ENCODE measurements around the gene ZNF800.

The ZNF800 gene

GRCh38 chr7:127390817-127391590 is 1.5 kb downstream of the ZNF800 start:
- peak; percentile 8 for DNase-seq

DNA sequence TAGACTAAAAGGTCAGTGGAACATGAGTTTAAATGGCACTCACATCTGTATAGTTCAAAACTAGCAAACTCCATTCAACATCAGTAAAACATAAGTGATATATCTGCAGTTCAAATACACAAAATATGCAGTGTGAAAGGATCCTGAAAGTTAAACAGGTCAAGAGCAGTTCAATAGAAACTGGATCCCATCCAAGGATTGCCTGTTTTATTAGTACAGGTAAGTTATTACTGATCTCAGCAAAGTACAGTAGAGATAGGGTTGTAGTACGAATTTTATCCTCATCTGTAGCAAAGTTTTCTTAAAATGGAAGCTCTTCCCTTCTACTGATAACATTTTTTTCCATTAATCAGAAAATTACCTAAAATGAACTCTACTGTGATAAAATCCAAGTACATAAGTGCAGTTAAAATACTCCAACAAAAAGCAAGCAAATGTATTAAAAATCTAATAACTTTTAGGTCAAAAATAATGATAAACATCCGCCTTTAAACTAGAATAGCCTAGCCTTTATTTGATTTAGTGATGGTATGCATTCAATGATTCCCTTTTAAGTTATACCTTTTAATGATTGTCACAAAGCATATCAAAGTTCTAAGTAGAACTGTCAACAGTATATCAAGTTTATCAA is 2.2 kb downstream of the ZNF800 start:
- DNase-seq = no peak

GRCh38 chr7:127389321-127389720 is 3.2 kb downstream of the ZNF800 start:
- DNase-seq = no peak

- no peak for DNase-seq
Observed at GRCh38 chr7:127387974-127388373, 4.5 kb downstream of the ZNF800 start.

DNA sequence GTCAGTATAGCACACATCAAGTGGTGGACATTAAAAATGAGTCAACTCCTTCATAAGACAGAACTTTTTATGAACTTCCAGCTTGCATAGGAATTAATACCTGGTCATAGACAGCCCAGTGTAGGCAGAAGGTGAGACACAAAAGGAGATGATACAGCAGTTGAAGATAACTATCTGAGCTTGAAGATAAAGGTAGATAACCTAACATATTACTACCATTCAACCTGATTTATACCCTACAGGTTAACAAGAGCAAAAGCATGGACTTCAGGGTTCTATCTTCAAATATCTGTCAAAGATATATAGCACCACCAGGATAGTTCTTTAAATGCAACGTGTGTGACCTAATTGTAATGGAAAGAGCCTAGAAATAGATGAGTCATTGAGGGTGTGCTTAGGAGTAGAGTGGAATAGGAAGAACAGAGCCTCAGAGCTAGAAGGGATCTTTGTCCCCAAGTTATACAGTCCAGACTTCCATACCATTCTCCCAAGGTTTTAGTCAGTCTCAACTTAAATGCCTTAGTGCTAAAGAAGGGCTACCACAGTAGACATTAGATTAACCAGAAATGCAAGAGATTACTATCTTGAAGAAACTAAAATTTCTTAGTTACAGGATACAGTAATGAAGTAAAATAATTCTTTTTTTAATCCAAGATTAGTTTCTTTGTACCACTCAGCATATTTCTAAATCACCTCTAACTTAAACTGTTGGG is 9.2 kb downstream of the ZNF800 start:
- no peak for DNase-seq

GRCh38 chr7:127382301-127383085 is 10.0 kb downstream of the ZNF800 start:
- DNase-seq = no peak

GRCh38 chr7:127380479-127380878 is 12.0 kb downstream of the ZNF800 start:
- DNase-seq = no peak

DNA sequence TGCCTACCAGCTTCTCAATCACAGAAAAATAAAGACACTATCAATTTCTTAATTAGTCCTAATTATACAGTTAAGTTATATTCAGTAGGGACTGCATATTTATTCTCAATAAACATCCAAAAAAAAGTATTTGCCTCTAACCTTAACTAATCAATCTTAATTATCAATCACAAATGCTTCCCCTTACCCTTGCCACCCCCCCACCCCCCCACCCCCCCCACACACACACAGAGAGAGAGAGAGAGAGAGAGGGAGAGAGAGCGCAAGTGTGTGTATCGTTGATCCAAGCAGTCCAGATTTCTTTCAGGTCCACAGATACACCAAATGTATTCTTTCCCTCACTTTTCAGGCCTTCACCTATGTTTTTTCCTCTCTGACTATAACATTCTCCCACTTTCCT is 12.9 kb downstream of the ZNF800 start:
- DNase-seq = no peak

DNA sequence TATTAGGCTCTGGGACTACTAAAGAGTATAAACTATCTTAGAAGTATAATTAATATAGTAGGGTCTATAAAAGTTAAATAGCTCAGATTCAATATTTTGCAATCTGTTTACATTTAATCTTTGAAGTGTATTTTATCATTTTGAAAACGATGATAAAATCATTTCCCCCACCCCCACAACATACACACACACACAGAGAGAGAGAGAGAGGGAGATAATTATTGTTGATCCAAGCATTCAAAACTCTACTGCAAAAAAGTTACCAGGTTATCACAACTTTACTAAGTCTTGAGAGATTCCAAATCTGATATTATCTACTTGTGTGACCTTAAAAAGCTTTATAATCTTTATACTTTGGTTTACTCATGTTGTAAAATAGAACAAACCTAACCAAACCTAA is 14.0 kb downstream of the ZNF800 start:
- no peak for DNase-seq

DNA sequence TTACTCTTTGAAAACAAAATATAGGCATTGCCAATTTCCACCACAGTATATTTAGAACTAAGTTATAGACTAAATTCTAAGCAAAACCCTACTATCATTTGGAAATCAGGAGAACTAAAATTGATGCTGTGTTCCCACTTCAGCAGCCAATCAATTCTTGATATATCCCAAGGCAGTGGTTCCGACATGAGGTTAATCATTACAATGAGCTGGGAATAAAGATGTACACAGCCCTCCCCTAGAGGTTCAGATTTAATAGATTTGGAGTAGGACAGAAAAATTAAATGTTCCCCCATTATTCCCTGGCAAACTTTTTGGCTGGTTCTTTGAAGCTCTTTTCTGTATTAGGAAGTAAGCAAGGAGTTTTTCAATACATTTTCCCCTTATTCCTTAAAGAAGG is 15.1 kb downstream of the ZNF800 start:
- DNase-seq = no peak

DNA sequence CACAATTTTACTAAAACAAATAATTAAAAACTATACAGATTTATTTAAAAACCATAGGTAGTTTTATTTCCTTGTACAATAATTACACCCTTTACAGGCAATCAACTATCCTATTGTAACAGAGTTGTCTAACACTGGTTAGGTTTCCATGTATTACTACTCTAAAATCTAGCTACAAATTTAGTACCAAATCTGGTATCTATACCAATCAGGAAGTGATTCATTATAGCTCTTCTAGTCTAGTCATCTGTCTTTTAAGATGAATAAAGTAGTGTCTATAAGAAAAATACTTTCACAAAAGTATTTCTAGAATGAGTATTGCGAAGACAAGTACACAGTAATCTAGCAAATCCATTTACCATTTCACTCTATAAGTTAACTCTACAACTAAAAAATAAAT is 16.9 kb downstream of the ZNF800 start:
- no peak for DNase-seq

- DNase-seq = no peak
Observed at GRCh38 chr7:127367679-127368078, 24.8 kb downstream of the ZNF800 start.

DNA sequence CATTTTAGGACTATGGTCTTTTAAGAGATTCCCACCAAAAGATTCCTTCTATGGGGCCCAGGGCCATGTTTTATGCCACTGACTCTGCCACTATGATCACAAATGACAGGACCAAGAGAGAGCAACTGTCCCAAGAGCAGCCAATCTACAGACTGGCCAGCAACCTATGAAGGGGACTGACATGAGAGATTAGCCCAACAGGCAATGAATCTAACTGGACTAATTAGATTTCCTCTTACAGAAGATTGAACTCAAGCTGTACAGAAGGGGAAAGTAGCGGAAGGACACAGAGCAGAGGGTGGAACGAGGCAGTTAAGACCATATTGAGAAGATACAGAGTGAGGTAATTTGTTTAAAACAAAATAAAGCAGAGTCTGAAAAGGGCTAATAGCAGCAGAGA is 25.8 kb downstream of the ZNF800 start:
- DNase-seq = no peak

GRCh38 chr7:127365957-127366315 is 26.6 kb downstream of the ZNF800 start:
- no peak for DNase-seq

- DNase-seq = no peak
Observed at GRCh38 chr7:127365164-127365956, 27.1 kb downstream of the ZNF800 start.

DNA sequence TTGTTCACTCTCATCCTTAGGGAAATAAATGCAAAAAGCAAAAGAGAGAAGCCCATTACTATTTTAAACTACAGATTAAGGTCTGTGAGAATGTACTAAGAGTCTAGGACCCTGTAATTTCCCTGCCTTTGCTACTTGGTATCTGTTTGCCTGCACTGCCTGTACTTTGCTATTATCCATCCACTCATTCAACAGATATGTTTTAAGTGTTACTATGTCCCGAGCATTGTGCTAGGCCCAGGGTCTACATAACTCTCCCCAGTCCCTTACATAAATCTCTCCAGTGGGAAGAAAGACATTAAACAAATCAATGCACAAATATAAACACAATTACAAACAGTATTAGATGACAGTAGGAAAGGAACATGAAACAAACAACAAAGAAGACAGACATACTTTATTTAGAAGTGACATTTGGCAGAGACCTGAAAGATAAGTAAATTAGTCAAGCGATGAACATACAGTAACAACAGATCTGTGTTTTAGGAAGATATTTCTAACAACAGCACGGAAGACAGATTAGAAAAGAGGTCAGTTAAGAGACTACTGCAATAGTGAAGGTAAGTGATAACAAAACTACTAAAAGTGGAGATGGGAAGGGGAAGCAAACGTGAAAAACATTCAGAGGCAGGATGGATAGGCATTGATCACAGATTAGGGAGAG is 30.0 kb downstream of the ZNF800 start:
- no peak for DNase-seq

GRCh38 chr7:127361736-127362135 is 30.8 kb downstream of the ZNF800 start:
- no peak for DNase-seq

- DNase-seq = no peak
Observed at GRCh38 chr7:127359011-127359410, 33.5 kb downstream of the ZNF800 start.

- no peak for DNase-seq
Observed at GRCh38 chr7:127353897-127354296, 38.6 kb downstream of the ZNF800 start.

GRCh38 chr7:127350586-127350985 is 41.9 kb downstream of the ZNF800 start:
- no peak for DNase-seq

GRCh38 chr7:127349881-127350280 is 42.6 kb downstream of the ZNF800 start:
- no peak for DNase-seq

DNA sequence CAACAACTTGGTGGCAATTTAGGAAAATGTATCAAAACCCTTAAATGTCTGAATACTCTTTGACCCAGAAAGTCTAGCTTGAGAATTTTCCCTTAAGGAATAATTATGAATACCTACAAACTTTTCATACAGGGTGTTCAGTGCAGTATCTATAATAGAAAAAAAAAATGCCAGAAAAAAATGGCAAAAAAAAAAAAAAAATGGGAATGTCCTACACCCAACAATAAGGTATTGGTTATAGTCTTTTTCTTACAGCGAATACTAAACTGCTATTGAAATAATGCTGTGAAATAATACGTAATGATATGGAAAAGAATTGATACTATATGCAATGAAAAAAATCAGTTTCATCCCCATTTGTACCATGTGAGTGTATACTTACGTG is 44.3 kb downstream of the ZNF800 start:
- no peak for DNase-seq

Data from NCI-H2171 treated with DMSO at 0.1 percent for 48 hours (cell line).